Measurements from ENCODE around the gene GBX1.

Gene GBX1

DNA sequence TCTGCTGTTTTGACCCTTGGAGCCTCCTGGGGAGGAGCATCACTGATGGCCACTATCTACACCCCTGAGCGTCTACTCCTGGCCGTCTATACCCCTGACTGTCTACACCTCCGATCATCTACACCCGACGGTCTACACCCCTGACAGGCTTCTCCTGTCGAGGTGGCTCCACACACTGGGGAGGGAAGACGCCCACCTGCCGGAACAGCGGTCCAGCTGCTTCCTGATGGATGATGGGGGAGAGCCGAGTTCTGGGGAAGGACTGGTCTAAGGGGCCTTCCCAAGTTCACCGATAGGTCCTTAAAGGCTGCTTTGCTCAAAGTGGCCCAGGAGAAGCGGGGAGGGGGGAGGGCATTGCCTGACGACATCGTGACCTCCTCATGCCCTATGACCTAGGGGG is 39.4 kb downstream of the GBX1 start:
- DNase-seq (ENCODE audit: low spot score), result no peak

GRCh38 chr7:151126491-151127137 is 40.9 kb downstream of the GBX1 start:
- DNase-seq (ENCODE audit: low spot score), result no peak

GRCh38 chr7:151125846-151126481 is 41.5 kb downstream of the GBX1 start:
- no peak for DNase-seq (ENCODE audit: low spot score)

- no peak for DNase-seq (ENCODE audit: low spot score)
Observed at GRCh38 chr7:151125470-151125845, 42.0 kb downstream of the GBX1 start.

DNA sequence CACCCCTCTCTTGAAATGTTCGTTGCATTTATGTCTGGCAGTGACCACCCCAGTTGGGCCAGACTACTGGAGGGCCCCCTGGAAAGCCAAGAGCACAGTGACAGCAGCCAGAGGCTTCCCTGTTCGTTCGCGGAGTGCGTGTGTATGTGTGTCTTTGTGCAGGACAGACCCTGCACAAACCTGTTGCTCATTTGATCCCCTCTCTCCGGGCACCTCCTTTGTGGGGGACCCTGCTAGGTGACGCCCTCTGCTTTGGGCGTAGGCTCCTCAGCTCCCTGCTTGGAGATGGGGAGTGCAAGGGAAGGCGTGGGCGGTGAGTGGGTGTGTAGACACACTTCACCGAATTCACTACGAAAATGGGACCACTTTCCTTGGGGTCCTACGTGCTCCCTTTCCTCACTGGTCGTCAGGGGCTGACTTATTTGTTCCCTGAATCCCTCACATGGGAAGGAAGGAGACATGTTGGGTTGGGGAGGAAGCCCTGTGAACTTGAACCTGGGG is 42.5 kb downstream of the GBX1 start:
- DNase-seq (ENCODE audit: low spot score), result no peak

DNA sequence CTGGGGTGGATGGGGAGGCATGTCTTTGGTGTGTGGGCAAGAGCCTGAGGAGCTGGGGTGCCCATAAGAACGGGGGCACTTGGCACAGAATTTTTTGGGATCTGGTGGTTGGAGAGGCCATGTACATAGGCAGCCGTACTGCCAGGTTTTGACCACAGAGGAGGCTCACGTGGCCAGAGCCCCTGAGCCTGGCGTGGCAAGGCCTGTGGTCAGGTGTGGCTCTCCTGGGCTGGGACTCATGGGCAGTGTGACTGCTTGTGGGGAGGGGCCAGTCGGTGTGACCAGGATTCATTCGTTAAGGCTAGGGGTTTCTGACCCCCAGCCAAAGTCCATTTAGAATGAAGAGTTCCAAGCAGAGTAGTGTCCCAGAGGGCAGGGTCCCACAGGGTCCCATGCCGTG is 43.0 kb downstream of the GBX1 start:
- DNase-seq (ENCODE audit: low spot score), result no peak

- peak; percentile 69 for DNase-seq (ENCODE audit: low spot score)
Observed at GRCh38 chr7:151123822-151124464, 43.6 kb downstream of the GBX1 start.

DNA sequence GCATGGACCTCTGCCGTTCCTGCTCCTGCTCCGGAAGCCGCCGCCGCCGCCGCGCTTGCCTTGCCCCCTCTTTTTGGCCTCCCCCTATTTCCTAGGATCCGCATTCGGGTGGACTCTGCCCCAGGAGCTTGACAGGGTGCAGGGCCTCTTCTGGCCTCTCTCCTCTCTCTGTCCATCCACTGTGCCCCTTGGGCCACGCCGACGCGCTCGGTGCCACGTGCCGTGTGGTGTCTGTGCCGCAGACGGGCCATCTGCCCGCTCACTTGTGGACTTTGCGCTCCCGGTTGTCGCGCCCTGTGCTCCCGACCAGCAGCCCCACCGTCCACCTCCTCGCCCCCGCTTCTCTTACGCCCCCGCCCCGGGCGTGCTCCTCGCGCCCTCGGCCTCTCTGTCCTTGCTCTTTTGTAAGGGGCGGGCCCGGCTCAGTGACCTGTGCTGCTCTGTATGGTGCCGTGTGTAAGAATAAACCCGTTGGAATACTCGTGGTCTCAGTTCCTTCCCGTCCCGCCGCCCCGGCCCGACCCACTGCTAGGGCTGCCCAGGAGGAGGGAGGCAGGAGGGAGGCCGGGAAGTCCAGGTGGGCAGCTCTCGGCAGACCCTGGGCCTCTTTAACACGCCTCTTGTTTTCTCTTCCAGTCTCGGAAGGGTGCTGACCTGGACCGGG is 44.2 kb downstream of the GBX1 start:
- DNase-seq (ENCODE audit: low spot score), result no peak

- no peak for DNase-seq (ENCODE audit: low spot score)
Observed at GRCh38 chr7:151122796-151123157, 44.7 kb downstream of the GBX1 start.

GRCh38 chr7:151122276-151122675 is 45.2 kb downstream of the GBX1 start:
- DNase-seq (ENCODE audit: low spot score), result no peak

DNA sequence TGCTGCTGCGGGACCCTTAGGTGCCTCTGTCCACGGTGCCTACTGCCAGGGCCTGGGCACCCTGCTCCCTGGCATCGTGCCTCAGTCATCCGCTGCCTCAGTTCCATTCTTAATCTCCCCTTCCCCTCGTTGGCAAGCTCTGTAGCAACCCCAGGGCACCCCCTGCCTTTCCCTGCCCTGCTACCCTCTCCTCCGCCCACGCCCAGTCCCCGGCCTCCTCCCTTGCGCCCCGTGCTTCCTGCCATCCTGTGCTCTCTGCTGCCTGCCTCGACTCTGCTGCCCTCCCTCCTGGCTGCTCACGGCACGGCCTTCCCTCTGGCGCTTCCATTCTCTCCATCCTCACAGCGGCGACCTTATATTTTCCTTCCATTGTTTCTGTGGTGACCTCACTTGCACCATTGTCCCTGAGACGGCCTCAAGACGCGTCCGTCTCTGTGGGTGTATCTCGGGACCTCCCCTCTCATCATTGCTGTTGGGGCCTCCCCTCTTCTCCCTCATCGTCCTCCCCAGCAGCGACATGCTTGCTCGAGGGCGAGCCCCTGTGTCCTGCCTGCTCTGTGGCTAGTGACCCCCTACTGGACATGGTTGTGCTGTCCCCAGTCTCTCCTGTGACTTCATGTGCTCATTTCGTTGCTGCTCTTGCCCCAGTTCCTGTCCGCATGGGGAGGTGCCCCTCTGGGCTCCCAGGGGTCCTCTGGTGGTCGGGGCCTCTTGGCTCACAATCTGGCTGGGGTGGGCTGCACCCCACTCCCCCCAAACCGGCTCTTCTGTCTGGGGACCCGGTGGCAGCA is 45.9 kb downstream of the GBX1 start:
- no peak for DNase-seq (ENCODE audit: low spot score)

GRCh38 chr7:151120896-151121295 is 46.6 kb downstream of the GBX1 start:
- DNase-seq (ENCODE audit: low spot score), result no peak

- DNase-seq (ENCODE audit: low spot score), result no peak
Observed at GRCh38 chr7:151119902-151120301, 47.6 kb downstream of the GBX1 start.

DNA sequence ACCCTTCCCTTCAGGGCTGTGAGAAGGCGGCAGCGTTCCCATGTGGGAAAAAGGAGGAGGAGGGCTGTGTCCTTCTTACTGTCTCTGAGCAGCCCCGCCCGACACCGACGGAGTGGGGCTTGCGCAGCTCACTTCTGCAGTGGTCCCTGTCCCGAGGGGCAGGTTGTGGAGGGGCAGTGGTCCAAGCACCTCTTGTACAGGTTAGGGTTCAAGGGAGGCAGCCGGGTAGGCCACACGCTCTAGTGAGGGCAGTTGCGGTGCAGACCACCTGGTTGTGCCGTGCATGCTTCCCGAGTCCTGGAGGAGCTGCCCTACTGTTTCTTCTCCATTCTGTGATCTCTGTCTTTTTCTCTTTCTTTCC is 48.5 kb downstream of the GBX1 start:
- DNase-seq (ENCODE audit: low spot score), result no peak

GRCh38 chr7:151118108-151119054 is 49.1 kb downstream of the GBX1 start:
- no peak for DNase-seq (ENCODE audit: low spot score)

- no peak for DNase-seq (ENCODE audit: low spot score)
Observed at GRCh38 chr7:151117565-151117964, 49.9 kb downstream of the GBX1 start.

DNA sequence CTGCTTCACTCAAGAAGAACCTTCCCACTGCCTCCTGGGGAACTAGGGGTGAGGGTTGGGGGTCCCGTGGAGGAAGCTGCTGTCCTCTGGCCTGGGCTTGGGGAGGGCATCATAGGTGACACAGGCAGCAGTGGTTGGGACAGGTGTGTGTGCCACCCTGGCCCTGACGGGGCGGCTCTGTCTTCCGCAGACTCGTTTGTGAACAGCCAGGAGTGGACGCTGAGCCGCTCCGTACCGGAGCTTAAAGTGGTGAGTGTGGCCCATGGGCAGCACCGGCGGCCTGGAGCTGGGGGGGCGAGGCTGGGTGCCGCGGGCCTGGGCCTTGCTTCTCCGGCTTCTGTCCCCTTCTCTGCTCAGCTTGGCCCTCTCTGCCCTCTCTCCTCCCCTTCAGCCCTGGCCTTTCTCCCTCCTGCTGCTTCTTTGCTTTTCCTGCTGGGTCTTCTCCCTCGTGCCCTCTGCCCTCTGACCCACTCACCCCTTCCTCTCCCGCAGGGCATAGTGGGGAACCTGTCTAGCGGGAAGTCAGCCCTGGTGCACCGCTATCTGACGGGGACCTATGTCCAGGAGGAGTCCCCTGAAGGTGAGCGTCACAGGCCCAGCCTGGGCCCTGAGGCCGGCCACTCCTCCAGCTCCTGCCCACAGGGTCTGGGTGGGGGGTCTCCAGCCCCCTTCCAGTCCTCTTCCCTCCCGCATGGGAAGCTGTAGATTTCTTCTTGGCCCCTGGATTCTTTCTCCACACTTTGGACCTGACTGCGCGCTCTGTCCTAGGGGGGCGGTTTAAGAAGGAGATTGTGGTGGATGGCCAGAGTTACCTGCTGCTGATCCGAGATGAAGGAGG is 50.7 kb downstream of the GBX1 start:
- no peak for DNase-seq (ENCODE audit: low spot score)

GRCh38 chr7:151115836-151116418 is 51.6 kb downstream of the GBX1 start:
- peak; percentile 84 for DNase-seq (ENCODE audit: low spot score)

GRCh38 chr7:151115121-151115835 is 52.2 kb downstream of the GBX1 start:
- no peak for DNase-seq (ENCODE audit: low spot score)

All from SW480 (cell line).